GM18520 (cell line): ENCODE measurements around the gene FAM111A.
A peak's percentile ranks its signal among the peaks of the same experiment; 100 is the strongest.

Experiments used
- ATAC-seq: cut with Tn5 transposase; IDR thresholded peaks from one replicate; pipeline ENCODE4 v1.9.1; 2021; ENCODE audit not compliant: unreplicated experiment

The FAM111A gene

GRCh38 chr11:59198726-59199125 is 56.1 kb downstream of the FAM111A start:
- ATAC-seq = no peak

- ATAC-seq = peak; percentile 49
Measured at GRCh38 chr11:59199546-59200422, 57.1 kb downstream of the FAM111A start.

GRCh38 chr11:59200423-59200746 is 57.7 kb downstream of the FAM111A start:
- ATAC-seq = no peak

- no peak for ATAC-seq
Measured at GRCh38 chr11:59201353-59201752, 58.7 kb downstream of the FAM111A start.
